GM18909 (cell line): Measurements from ENCODE around the gene OMA1.

Source experiments
- ATAC-seq: cut with Tn5 transposase; IDR thresholded peaks from one replicate; pipeline ENCODE4 v1.9.1; 2021; ENCODE audit warnings: mild to moderate bottlenecking; ENCODE audit not compliant: unreplicated experiment, poor library complexity

The OMA1 gene

DNA sequence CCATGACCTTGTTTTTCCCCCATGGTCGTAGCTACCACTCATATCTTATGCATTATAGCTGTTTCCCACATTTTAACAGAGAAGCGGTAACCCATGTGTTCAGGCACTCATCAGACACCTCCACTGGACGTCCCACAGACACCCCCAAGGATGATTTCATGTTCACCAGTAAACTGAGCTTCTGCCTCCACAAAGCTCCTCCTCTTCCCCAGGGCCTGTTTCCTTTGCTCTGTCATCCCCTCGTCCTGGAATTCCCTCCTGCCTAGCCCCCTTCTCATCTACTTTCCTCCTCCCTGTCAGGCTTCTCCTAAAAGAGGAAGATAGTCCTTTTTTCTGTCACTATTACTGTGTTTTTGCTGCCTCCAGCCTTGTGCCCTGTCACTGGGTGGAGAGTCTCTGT, 111.2 kb downstream of the OMA1 start:
- ATAC-seq = no peak

- ATAC-seq = no peak
Observed at GRCh38 chr1:58434607-58435006, 111.9 kb downstream of the OMA1 start.

DNA sequence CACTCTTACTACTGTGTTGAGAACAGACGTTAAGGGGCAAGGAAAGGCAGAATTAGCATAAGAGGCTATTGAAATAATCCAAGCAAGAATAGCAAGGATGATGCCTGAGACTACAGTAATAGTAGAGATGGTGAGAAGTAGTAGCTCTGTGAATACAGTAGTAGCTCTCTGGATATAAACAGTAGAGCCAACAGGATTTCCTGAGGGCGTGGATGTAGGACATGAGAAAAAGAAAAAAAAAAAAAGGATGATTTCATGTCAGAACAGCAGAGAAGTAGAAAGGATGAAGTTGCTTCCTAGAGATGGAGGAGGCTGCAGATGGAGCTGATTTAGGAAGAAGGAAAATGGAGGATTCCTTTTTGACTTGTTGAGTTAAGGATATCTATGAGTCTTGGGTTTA, 112.3 kb downstream of the OMA1 start:
- no peak for ATAC-seq

- ATAC-seq = no peak
Observed at GRCh38 chr1:58432851-58433668, 113.5 kb downstream of the OMA1 start.

DNA sequence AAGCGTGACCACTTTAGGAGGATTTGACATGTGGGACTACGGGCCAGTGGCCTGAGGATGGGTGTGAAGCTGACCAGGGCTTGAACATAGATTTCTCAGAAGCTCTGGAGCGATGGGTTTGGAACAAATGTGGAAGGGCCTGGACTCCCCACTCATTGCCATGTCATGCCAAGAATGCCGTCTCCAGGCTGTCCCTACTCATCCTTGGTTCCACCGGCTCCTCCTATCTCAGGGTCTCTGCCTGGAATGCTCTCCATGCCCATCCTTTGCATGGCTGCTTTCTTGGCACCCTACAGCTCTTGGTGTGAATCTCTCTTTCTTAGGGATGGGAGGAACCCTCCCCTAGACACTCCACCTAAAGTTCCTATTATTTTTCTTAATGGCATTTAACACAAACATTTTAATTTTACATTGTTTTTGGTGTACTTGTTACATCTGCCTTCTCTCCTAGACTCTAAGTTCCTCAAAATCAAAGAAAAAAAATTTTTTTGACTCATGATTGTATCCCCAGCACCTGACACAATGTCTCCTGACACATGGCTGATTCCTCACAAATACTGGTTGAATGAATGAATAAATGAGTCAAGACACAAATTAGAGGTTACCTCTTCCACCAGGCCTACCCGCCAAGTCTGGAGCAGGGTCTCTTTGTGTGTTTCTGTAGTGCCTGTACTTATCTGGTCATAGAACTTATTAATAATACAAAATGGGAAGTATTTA, 114.5 kb downstream of the OMA1 start:
- ATAC-seq = no peak
